ENCODE results near the gene HIVEP2.
A peak's percentile ranks its signal among the peaks of the same experiment; 100 is the strongest.

The HIVEP2 gene

GRCh38 chr6:142838821-142839685 lies 105.9 kb downstream of the HIVEP2 start:
- TF ChIP-seq POLR2AphosphoS5 (IDR thresholded peaks at IDR 0.05; ENCODE audit: low read depth, low read length) = no peak
- TF ChIP-seq PAX5 (IDR thresholded peaks at IDR 0.05; ENCODE audit: insufficient read depth, low read length, severe bottlenecking) = peak; percentile 84
- TF ChIP-seq SPI1 (IDR thresholded peaks at IDR 0.05; ENCODE audit: low read depth, low read length) = peak; percentile 62
- FAIRE-seq (peak; percentile 72), DNase-seq (ENCODE audit: insufficient read length, low spot score) (no peak)

GRCh38 chr6:142835787-142836535 lies 109.0 kb downstream of the HIVEP2 start:
- DNase-seq (ENCODE audit: insufficient read length, low spot score) (no peak), FAIRE-seq (no peak)
- TF ChIP-seq POU2F2 (IDR thresholded peaks at IDR 0.05; ENCODE audit: low read depth, low read length) (no peak), SPI1 (IDR thresholded peaks at IDR 0.05; ENCODE audit: low read depth, low read length) (no peak), TAF1 (IDR thresholded peaks at IDR 0.05; ENCODE audit: low read depth, low read length) (no peak), POLR2AphosphoS5 (IDR thresholded peaks at IDR 0.05; ENCODE audit: low read depth, low read length) (no peak), PAX5 (IDR thresholded peaks at IDR 0.05; ENCODE audit: insufficient read depth, low read length, severe bottlenecking) (no peak), POLR2A (IDR thresholded peaks at IDR 0.05; ENCODE audit: low read depth, low read length) (no peak)

- DNase-seq (ENCODE audit: insufficient read length, low spot score) (no peak), FAIRE-seq (peak; percentile 45)
- TF ChIP-seq POU2F2 (IDR thresholded peaks at IDR 0.05; ENCODE audit: low read depth, low read length) (no peak), SPI1 (IDR thresholded peaks at IDR 0.05; ENCODE audit: low read depth, low read length) (no peak), PAX5 (IDR thresholded peaks at IDR 0.05; ENCODE audit: insufficient read depth, low read length, severe bottlenecking) (no peak), POLR2A (IDR thresholded peaks at IDR 0.05; ENCODE audit: low read depth, low read length) (no peak), TAF1 (IDR thresholded peaks at IDR 0.05; ENCODE audit: low read depth, low read length) (no peak), POLR2AphosphoS5 (IDR thresholded peaks at IDR 0.05; ENCODE audit: low read depth, low read length) (no peak)
Measured at GRCh38 chr6:142834853-142835252, 110.1 kb downstream of the HIVEP2 start.

GRCh38 chr6:142833798-142834197 lies 111.2 kb downstream of the HIVEP2 start:
- FAIRE-seq = no peak
- TF ChIP-seq POLR2A (IDR thresholded peaks at IDR 0.05; ENCODE audit: low read depth, low read length) (no peak), POLR2AphosphoS5 (IDR thresholded peaks at IDR 0.05; ENCODE audit: low read depth, low read length) (no peak), PAX5 (IDR thresholded peaks at IDR 0.05; ENCODE audit: insufficient read depth, low read length, severe bottlenecking) (no peak), POU2F2 (IDR thresholded peaks at IDR 0.05; ENCODE audit: low read depth, low read length) (no peak), TAF1 (IDR thresholded peaks at IDR 0.05; ENCODE audit: low read depth, low read length) (no peak), SPI1 (IDR thresholded peaks at IDR 0.05; ENCODE audit: low read depth, low read length) (no peak)

GRCh38 chr6:142833054-142833453 lies 111.9 kb downstream of the HIVEP2 start:
- peak; percentile 50 for FAIRE-seq
- DNase-seq (ENCODE audit: insufficient read length, low spot score) = no peak

More at GRCh38 chr6:142833798-142834197, 111.2 kb downstream of the HIVEP2 start:
- no peak for DNase-seq (ENCODE audit: insufficient read length, low spot score)

GRCh38 chr6:142830807-142831206 lies 114.2 kb downstream of the HIVEP2 start:
- FAIRE-seq = no peak

More at GRCh38 chr6:142833054-142833453, 111.9 kb downstream of the HIVEP2 start:
- TF ChIP-seq PAX5 (IDR thresholded peaks at IDR 0.05; ENCODE audit: insufficient read depth, low read length, severe bottlenecking) (no peak), POLR2A (IDR thresholded peaks at IDR 0.05; ENCODE audit: low read depth, low read length) (no peak), TAF1 (IDR thresholded peaks at IDR 0.05; ENCODE audit: low read depth, low read length) (no peak), POLR2AphosphoS5 (IDR thresholded peaks at IDR 0.05; ENCODE audit: low read depth, low read length) (no peak), SPI1 (IDR thresholded peaks at IDR 0.05; ENCODE audit: low read depth, low read length) (no peak)

GRCh38 chr6:142830116-142830710 lies 114.8 kb downstream of the HIVEP2 start:
- no peak for FAIRE-seq
- no peak for DNase-seq (ENCODE audit: insufficient read length, low spot score)
- TF ChIP-seq SPI1 (IDR thresholded peaks at IDR 0.05; ENCODE audit: low read depth, low read length) (peak; percentile 41), POU2F2 (IDR thresholded peaks at IDR 0.05; ENCODE audit: low read depth, low read length) (no peak)

More at GRCh38 chr6:142830807-142831206, 114.2 kb downstream of the HIVEP2 start:
- DNase-seq (ENCODE audit: insufficient read length, low spot score) = no peak
- TF ChIP-seq POU2F2 (IDR thresholded peaks at IDR 0.05; ENCODE audit: low read depth, low read length) = no peak
- no peak for TF ChIP-seq PAX5 (IDR thresholded peaks at IDR 0.05; ENCODE audit: insufficient read depth, low read length, severe bottlenecking)
- no peak for TF ChIP-seq SPI1 (IDR thresholded peaks at IDR 0.05; ENCODE audit: low read depth, low read length)
- TF ChIP-seq POLR2A (IDR thresholded peaks at IDR 0.05; ENCODE audit: low read depth, low read length) = no peak
- no peak for TF ChIP-seq TAF1 (IDR thresholded peaks at IDR 0.05; ENCODE audit: low read depth, low read length)
- no peak for TF ChIP-seq POLR2AphosphoS5 (IDR thresholded peaks at IDR 0.05; ENCODE audit: low read depth, low read length)

- DNase-seq (ENCODE audit: insufficient read length, low spot score) (no peak), FAIRE-seq (no peak)
- TF ChIP-seq TAF1 (IDR thresholded peaks at IDR 0.05; ENCODE audit: low read depth, low read length) = no peak
- no peak for TF ChIP-seq POU2F2 (IDR thresholded peaks at IDR 0.05; ENCODE audit: low read depth, low read length)
- TF ChIP-seq POLR2A (IDR thresholded peaks at IDR 0.05; ENCODE audit: low read depth, low read length) = no peak
- no peak for TF ChIP-seq SPI1 (IDR thresholded peaks at IDR 0.05; ENCODE audit: low read depth, low read length)
- TF ChIP-seq PAX5 (IDR thresholded peaks at IDR 0.05; ENCODE audit: insufficient read depth, low read length, severe bottlenecking) = no peak
- TF ChIP-seq POLR2AphosphoS5 (IDR thresholded peaks at IDR 0.05; ENCODE audit: low read depth, low read length) = no peak
Measured at GRCh38 chr6:142829556-142829955, 115.4 kb downstream of the HIVEP2 start.

- DNase-seq (ENCODE audit: insufficient read length, low spot score) = no peak
- TF ChIP-seq POU2F2 (IDR thresholded peaks at IDR 0.05; ENCODE audit: low read depth, low read length) (no peak), POLR2AphosphoS5 (IDR thresholded peaks at IDR 0.05; ENCODE audit: low read depth, low read length) (no peak), TAF1 (IDR thresholded peaks at IDR 0.05; ENCODE audit: low read depth, low read length) (no peak), PAX5 (IDR thresholded peaks at IDR 0.05; ENCODE audit: insufficient read depth, low read length, severe bottlenecking) (no peak), SPI1 (IDR thresholded peaks at IDR 0.05; ENCODE audit: low read depth, low read length) (no peak), POLR2A (IDR thresholded peaks at IDR 0.05; ENCODE audit: low read depth, low read length) (no peak)
- no peak for FAIRE-seq
Measured at GRCh38 chr6:142827991-142828390, 117.0 kb downstream of the HIVEP2 start.

Data from GM12891 (cell line).